K562 (cell line): ENCODE data around the gene TNFAIP3. TPM values are rescaled to one million over a fixed set of nuclear protein-coding genes. Genes with fewer than 3 reads are reported as not detected.
A peak's percentile ranks its signal among the peaks of the same experiment; 100 is the strongest.

Experiments used
- ATAC-seq: fragments of 200-7000 bp; cut with Tn5 transposase; 3 replicates; pipeline ENCODE4 v1.9.1; 2020; ENCODE audit warnings: moderate library complexity
- BruUV-seq: library from RNA; stranded (reverse); fragments of 400-500 nt; replicated peaks from 2 replicates; lab custom pipeline; 2021; lab: Mats Ljungman, UMichigan
- CTCF ChIA-PET: fragments of 300-600 bp; formaldehyde crosslinking; extraction: SDS; loops from one replicate; lab custom pipeline; 2021; ENCODE audit warnings: low intra/inter-chr PET ratio; lab: Yijun Ruan, JAX
- POLR2A ChIA-PET: fragments of 300-600, 350-650 bp; sonication (Branson Sonifier 250); formaldehyde crosslinking; extraction: SDS; loops from one replicate; lab custom pipeline; 2021; ENCODE audit warnings: antibody characterized with exemption, inconsistent platforms; lab: Yijun Ruan, JAX
- DNase-seq, 4 experiments: peaks; one replicate each; pipeline versions ENCODE4 v3.0.0 to v3.0.0-alpha.2; 2011 to 2018; ENCODE audit warnings: low spot score in 3 of 4, mixed read lengths in 3 of 4; ENCODE audit errors: extremely low read depth in 1 of 4
- FAIRE-seq: peaks from 2 replicates; lab custom pipeline; 2011; peaks lifted over from hg19 to GRCh38; lab: Jason Lieb, UNC
- H2AFZ ChIP-seq: 2 replicates; pipeline ENCODE4 v1.6.0; 2011; ENCODE audit warnings: low read depth, low read length, control low read depth, inconsistent platforms
- H3K27ac ChIP-seq: fragments of 200-600 bp; 3 replicates; pipeline ENCODE4 v1.8.0; 2011; ENCODE audit warnings: low read depth, mild to moderate bottlenecking, control low read depth, inconsistent platforms, low read length, moderate library complexity, mixed read lengths; ENCODE audit errors: extremely low read depth
- H3K27me3 ChIP-seq, 2 experiments: fragments of 300-600 bp in 1 of 2; 2 replicates in 1 of 2; 3 replicates in 1 of 2; pipeline versions ENCODE4 v1.6.0 to v1.8.0; 2011; ENCODE audit warnings: inconsistent platforms in 2 of 2, low read length in 2 of 2, mild to moderate bottlenecking in 1 of 2, mixed read lengths in 1 of 2, moderate library complexity in 1 of 2; ENCODE audit not compliant: control insufficient read depth in 2 of 2, insufficient read depth in 2 of 2
- H3K36me3 ChIP-seq: fragments of 300-600 bp; 3 replicates; pipeline ENCODE4 v1.8.0; 2011; ENCODE audit warnings: mild to moderate bottlenecking, low read length, inconsistent platforms; ENCODE audit not compliant: control insufficient read depth, insufficient read depth
- H3K4me1 ChIP-seq, 2 experiments: fragments of 200-600 bp in 1 of 2; replicated peaks in 1 of 2; 2 replicates in 1 of 2; 3 replicates in 1 of 2; pipeline versions ENCODE4 v1.5.1 to v1.8.0; 2011; ENCODE audit warnings: inconsistent platforms in 2 of 2, low read length in 2 of 2, mild to moderate bottlenecking in 1 of 2, mixed read lengths in 1 of 2, moderate library complexity in 1 of 2; ENCODE audit not compliant: control insufficient read depth in 2 of 2, insufficient read depth in 2 of 2
- H3K4me2 ChIP-seq: 2 replicates; pipeline ENCODE4 v1.6.1; 2011; ENCODE audit warnings: low read length, control low read depth, inconsistent platforms, mixed read lengths; ENCODE audit not compliant: insufficient read depth
- H3K4me3 ChIP-seq: fragments of 200-600 bp; sonication (generic), shearing (Covaris generic); 2 replicates; pipeline ENCODE4 v1.5.1; 2016; ENCODE audit warnings: control low read depth, inconsistent platforms
- H3K79me2 ChIP-seq: fragments of 200-600 bp; 3 replicates; pipeline ENCODE4 v1.8.0; 2011; ENCODE audit warnings: low read length, inconsistent platforms; ENCODE audit not compliant: control insufficient read depth, insufficient read depth
- H3K9ac ChIP-seq, 2 experiments: 2 replicates each; pipeline versions ENCODE4 v1.6.0 to v1.6.1; 2011; ENCODE audit warnings: low read depth in 2 of 2, low read length in 2 of 2, control low read depth in 1 of 2, inconsistent platforms in 1 of 2, mild to moderate bottlenecking in 1 of 2, mixed read lengths in 1 of 2; ENCODE audit not compliant: insufficient read depth in 1 of 2
- H3K9me1 ChIP-seq: one replicate; pipeline ENCODE4 v1.6.0; 2011; ENCODE audit warnings: inconsistent platforms, mild to moderate bottlenecking, low read length, moderate library complexity; ENCODE audit not compliant: control insufficient read depth, insufficient read depth
- H3K9me3 ChIP-seq: replicated peaks from 2 replicates; pipeline ENCODE4 v1.5.1; 2011; ENCODE audit warnings: low read depth, low read length, inconsistent platforms; ENCODE audit not compliant: control insufficient read depth, insufficient read depth
- H4K20me1 ChIP-seq: replicated peaks from 2 replicates; pipeline ENCODE4 v1.6.1; 2011; ENCODE audit warnings: low read length, inconsistent platforms, mixed read lengths; ENCODE audit not compliant: control insufficient read depth, insufficient read depth
- CEBPG ChIP-seq, 3 experiments: fragments of 200-800 bp in 1 of 3; sonication (Bioruptor generic) in 1 of 3; sonication (generic) in 1 of 3; formaldehyde crosslinking in 1 of 3; IDR thresholded peaks in 2 of 3; conservative IDR thresholded peaks in 1 of 3; 2 replicates each; pipeline versions ENCODE4 v1.6.1 to v1.8.0; 2016 to 2022; ENCODE audit warnings: missing compliant biosample characterization in 2 of 3, missing genetic modification characterization in 2 of 3, mild to moderate bottlenecking in 1 of 3, missing genetic modification reagents in 1 of 3
- CHCHD3 ChIP-seq: fragments of 250-450 bp; sonication (Bioruptor Pico); IDR thresholded peaks from 2 replicates; pipeline ENCODE4 v2.1.2; 2022; ENCODE audit warnings: mild to moderate bottlenecking
- ESRRB ChIP-seq: fragments of 250-450 bp; sonication (Bioruptor Pico); IDR thresholded peaks from 2 replicates; pipeline ENCODE4 v1.5.0; 2020; ENCODE audit warnings: mild to moderate bottlenecking, moderate library complexity, borderline replicate concordance
- EWSR1 ChIP-seq: fragments of 450-650 bp; IDR thresholded peaks from 2 replicates; pipeline ENCODE4 v1.6.1; 2018; ENCODE audit warnings: borderline replicate concordance, mild to moderate bottlenecking, low read depth, moderate library complexity; ENCODE audit not compliant: partially characterized antibody
- HNRNPLL ChIP-seq: fragments of 200-400 bp; formaldehyde crosslinking; IDR thresholded peaks from 2 replicates; pipeline ENCODE4 v1.6.1; 2017; ENCODE audit warnings: low read length, low read depth, mild to moderate bottlenecking; ENCODE audit not compliant: poor library complexity, severe bottlenecking
- PCBP2 ChIP-seq: fragments of 200-400 bp; formaldehyde crosslinking; IDR thresholded peaks from 2 replicates; pipeline ENCODE4 v1.6.1; 2018; ENCODE audit warnings: low read length, low read depth, mild to moderate bottlenecking, moderate library complexity; ENCODE audit not compliant: poor library complexity, severe bottlenecking
- PRPF4 ChIP-seq: fragments of 200-400 bp; formaldehyde crosslinking; IDR thresholded peaks from one replicate; pipeline ENCODE4 v1.6.1; 2017; ENCODE audit warnings: low read length, low read depth, mild to moderate bottlenecking; ENCODE audit not compliant: insufficient read depth, poor library complexity, severe bottlenecking
- PTBP1 ChIP-seq: fragments of 200-400 bp; formaldehyde crosslinking; IDR thresholded peaks from 2 replicates; pipeline ENCODE4 v1.6.1; 2017; ENCODE audit warnings: low read depth, low read length
- ZNF444 ChIP-seq: fragments of 250-450 bp; sonication (Bioruptor Pico); IDR thresholded peaks from 2 replicates; pipeline ENCODE4 v1.4.0; 2020; ENCODE audit warnings: mild to moderate bottlenecking, moderate library complexity
- WGBS: fragments of 100-300 bp; shearing (Covaris generic); methylation state at CpG from one replicate; pipeline ENCODE4 v1.1.6; 2016; ENCODE audit warnings: low coverage, mixed read lengths; ENCODE audit not compliant: insufficient coverage; ENCODE audit errors: missing lambda C conversion rate; 5-methylcytosine and 5-hydroxymethylcytosine counted together
- in situ Hi-C: fragments of 300-500 bp; cut with MboI; formaldehyde crosslinking; loops from 4 replicates; pipeline ENCODE4 v1.15.0; 2018; ENCODE audit warnings: inconsistent platforms, mixed read lengths
- intact Hi-C: fragments of 100-400 bp; cut with micrococcal nuclease; formaldehyde crosslinking; loops from 2 replicates; pipeline ENCODE4 v1.14.2; 2022
- polyA plus RNA-seq, 8 experiments: library from polyadenylated mRNA; depleted of rRNA in 4 of 8; stranded (reverse) in 5 of 8; unstranded in 3 of 8; fragments of >200 nt; fragmentation: Nextera tagmentation in 2 of 8; fragmentation: Illumina TruSeq in 1 of 8; extraction: Ambion mirVana in 2 of 8; extraction: Trizol in 1 of 8; gene quantifications; 2 replicates each; pipeline versions ENCODE4 v1.2.1 to v1.2.3, GENCODE V29; 2011 to 2014; ENCODE audit warnings: inconsistent platforms in 1 of 8, missing spikeins in 1 of 8
- total RNA-seq, 7 experiments: library from RNA; depleted of rRNA in 6 of 7; stranded (reverse); fragments of >200 nt in 6 of 7; fragmentation: Illumina TruSeq in 2 of 7; extraction: Trizol in 2 of 7; gene quantifications; 2 replicates each; pipeline versions ENCODE4 v1.2.1 to v1.2.3, GENCODE V29; 2011 to 2021; ENCODE audit warnings: low replicate concordance in 1 of 7
- TF ChIP-seq, protein P1 (sequence below): fragments of 450-650 bp; IDR thresholded peaks from 2 replicates; pipeline ENCODE4 v1.6.1; 2016

Gene TNFAIP3
- total and polyA plus RNA-seq, 9 of the 15 experiments (the other 6 are each of a cell fraction or from before 2014, with no cell fraction given) = 0.79 to 17.0 (median 6.4) TPM

DNA sequence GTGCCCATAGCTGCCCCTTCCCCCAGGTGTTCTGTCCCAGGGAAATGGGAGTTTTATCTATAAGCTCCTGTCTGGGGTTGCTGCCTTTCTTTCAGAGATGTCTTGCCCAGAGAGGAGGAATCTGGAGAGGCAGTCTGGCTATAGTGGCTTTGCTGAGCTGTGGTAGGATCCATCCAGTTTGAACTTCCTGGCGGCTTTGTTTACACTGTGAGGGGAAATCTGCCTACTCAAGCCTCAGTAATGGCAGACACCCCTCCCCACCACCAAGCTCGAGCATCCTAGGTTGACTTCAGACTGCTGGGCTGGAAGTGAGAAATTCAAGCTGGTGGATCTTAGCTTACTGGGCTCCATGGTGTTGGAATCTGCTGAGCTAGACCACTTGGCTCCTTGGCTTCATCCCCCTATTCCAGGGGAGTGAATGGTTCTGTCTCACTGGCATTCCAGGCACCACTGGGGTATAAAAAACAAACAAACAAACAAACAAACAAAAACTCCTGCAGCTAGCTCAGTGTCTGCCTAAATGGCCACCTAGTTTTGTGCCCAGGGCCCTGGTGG is 24.0 kb downstream of the TNFAIP3 start (continued):
- no peak for TF ChIP-seq PRPF4
- no peak for TF ChIP-seq HNRNPLL

DNA sequence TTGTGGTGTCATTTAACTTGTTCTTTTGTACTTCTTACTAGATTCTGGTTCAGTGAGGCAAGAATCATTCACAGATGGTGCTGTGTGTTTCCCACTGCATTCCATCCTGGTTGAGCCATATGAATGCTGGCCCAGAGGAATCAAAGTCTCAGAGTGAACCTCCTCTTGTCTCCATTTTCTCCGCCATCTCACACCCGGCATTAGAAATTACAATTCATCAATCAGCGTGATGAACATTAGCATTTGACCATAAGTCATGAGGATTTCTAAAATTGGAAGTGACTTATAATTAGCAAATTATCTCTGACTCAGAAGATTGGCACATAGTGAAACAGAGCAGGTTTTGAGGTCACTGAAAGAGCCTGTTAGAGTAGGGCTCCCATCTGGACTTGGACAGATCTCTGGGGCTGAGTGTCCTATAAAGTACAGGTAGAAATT is 25.2 kb downstream of the TNFAIP3 start:
- POLR2A ChIA-PET = interaction anchor here (1.3 kb wide), 1 partner anchor 9 kb away, joined by 6 read pairs; no protein-coding TSS in a partner anchor
- H3K4me3 ChIP-seq = no peak overlapping the region
- BruUV-seq = no TSS peak
- H4K20me1 ChIP-seq = no peaks in the 10 kb centered on the region
- TF ChIP-seq CHCHD3 (CRISPR knock-in tag) = no peak
- no peak for TF ChIP-seq ESRRB (CRISPR knock-in tag)
- TF ChIP-seq PCBP2 = no peak
- TF ChIP-seq ZNF444 (CRISPR knock-in tag) = no peak
- TF ChIP-seq CEBPG (CRISPR knock-in tag; IDR thresholded peaks at IDR 0.05) = no peak
- TF ChIP-seq CEBPG (tag; conservative IDR thresholded peaks at IDR 0.05 in 1 of 2, IDR thresholded peaks at IDR 0.05 in 1 of 2) = 0 out of 4 replicates have a peak, but pooled peaks of 1 of the 2 experiments have one; percentile 33
- TF ChIP-seq PTBP1 = no peak
- TF ChIP-seq, protein P1, sequence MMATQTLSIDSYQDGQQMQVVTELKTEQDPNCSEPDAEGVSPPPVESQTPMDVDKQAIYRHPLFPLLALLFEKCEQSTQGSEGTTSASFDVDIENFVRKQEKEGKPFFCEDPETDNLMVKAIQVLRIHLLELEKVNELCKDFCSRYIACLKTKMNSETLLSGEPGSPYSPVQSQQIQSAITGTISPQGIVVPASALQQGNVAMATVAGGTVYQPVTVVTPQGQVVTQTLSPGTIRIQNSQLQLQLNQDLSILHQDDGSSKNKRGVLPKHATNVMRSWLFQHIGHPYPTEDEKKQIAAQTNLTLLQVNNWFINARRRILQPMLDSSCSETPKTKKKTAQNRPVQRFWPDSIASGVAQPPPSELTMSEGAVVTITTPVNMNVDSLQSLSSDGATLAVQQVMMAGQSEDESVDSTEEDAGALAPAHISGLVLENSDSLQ = 0 out of 2 replicates have a peak, but pooled peaks have one; percentile 6
- TF ChIP-seq EWSR1 = no peak
- DNase-seq = no peak
- in situ Hi-C loops (no loop called here), intact Hi-C loops (no loop called here)
- H3K4me2 ChIP-seq = no peak overlapping the region
- H3K9me1 ChIP-seq = no peaks in the 10 kb centered on the region
- no peak for FAIRE-seq
- 72% methylated on average over 3 of the region's 3 CpGs for WGBS
- no peak overlapping the region for H2AFZ ChIP-seq
- CTCF ChIA-PET = no interaction called here
- no peaks in the 10 kb centered on the region for H3K36me3 ChIP-seq
- no peaks in the 10 kb centered on the region for H3K4me1 ChIP-seq
- H3K79me2 ChIP-seq = no peaks in the 10 kb centered on the region
- no peak for ATAC-seq
- H3K27ac ChIP-seq = no peak overlapping the region
- H3K9me3 ChIP-seq = no peaks in the 10 kb centered on the region
- no peak overlapping the region for H3K9ac ChIP-seq
- H3K27me3 ChIP-seq = no peaks in the 10 kb centered on the region
